ENCODE results near the gene ABCA1. TPM values are rescaled to one million over a fixed set of nuclear protein-coding genes. Genes with fewer than 3 reads are reported as not detected.
A peak's percentile ranks its signal among the peaks of the same experiment; 100 is the strongest.

Gene ABCA1
- total RNA-seq, 6 donors from 2014 or later: 27.6 to 194 (median 47.0) TPM

DNA sequence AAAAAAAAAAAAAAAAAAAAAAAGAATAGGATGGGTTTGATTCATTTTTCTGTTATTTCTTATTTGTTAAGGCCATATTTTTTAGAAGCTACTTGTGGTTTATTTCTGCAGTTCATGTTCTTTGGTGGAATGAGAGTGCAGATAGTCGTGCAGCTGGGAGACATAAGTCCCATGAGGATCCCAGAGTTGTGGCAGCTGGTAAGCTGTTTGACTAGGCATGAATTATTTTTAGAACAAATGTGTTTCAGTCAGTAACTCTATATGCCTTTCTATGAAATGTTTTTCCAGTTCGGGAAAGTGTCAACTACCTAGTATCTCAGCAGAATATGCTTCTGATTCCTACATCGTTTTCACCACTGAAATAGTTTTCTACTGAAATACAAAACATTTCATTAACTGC is 169.0 kb downstream of the ABCA1 start:
- H3K27ac ChIP-seq: no peak overlapping the region
- DNase-seq (no peak), ATAC-seq (ENCODE audit: low FRiP score in 2 of 2) (no peak)
- H3K36me3 ChIP-seq: peaks cover 0 to 37% (median 5%) of the 10 kb centered on the region in 4 donors
- TF ChIP-seq, protein P1, sequence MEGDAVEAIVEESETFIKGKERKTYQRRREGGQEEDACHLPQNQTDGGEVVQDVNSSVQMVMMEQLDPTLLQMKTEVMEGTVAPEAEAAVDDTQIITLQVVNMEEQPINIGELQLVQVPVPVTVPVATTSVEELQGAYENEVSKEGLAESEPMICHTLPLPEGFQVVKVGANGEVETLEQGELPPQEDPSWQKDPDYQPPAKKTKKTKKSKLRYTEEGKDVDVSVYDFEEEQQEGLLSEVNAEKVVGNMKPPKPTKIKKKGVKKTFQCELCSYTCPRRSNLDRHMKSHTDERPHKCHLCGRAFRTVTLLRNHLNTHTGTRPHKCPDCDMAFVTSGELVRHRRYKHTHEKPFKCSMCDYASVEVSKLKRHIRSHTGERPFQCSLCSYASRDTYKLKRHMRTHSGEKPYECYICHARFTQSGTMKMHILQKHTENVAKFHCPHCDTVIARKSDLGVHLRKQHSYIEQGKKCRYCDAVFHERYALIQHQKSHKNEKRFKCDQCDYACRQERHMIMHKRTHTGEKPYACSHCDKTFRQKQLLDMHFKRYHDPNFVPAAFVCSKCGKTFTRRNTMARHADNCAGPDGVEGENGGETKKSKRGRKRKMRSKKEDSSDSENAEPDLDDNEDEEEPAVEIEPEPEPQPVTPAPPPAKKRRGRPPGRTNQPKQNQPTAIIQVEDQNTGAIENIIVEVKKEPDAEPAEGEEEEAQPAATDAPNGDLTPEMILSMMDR (IDR thresholded peaks at IDR 0.05): no peak
- no peak for TF ChIP-seq POLR2A (IDR thresholded peaks at IDR 0.05)
- H3K4me3 ChIP-seq: no peak overlapping the region
- no peaks in the 10 kb centered on the region for H3K27me3 ChIP-seq
- WGBS, 2 donors: 72 to 73% methylated on average over 3 of the region's 3 CpGs
- H3K9me3 ChIP-seq: no peaks in the 10 kb centered on the region
- H3K4me1 ChIP-seq: peaks cover 0 to 4% (median 0%) of the 10 kb centered on the region in 4 donors

DNA sequence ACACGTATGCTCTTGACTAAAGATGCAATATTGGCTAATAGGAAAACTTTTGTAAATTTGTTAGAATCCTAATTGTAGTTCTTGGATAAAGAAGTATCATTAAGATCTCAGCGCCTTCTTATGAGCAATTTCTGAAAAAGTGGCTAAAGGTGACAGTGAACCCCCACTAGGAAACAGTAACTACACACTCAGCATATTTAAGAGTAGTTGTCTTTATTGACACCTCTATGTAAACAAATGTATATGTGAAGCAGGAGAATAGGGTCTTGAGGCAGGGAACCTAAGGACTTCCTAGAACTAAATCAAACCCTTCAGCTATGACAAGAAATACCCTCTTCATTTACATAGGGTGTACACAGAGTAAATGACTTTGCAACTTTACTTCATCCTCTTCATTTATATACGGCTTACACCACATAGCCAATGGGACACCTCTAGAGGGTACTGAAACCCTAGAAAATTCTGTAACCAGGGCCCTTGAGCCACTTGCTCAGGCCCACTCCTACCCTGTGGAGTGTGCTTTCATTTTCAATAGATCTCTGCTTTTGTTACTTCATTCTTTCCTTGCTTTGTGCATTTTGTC is 177.7 kb downstream of the ABCA1 start:
- Histone ChIP-seq H3K4me1 (peaks cover 9 to 23% (median 18%) of the 10 kb centered on the region in 4 donors), H3K36me3 (peaks cover 3 to 38% (median 11%) of the 10 kb centered on the region in 4 donors), H3K27me3 (no peaks in the 10 kb centered on the region), H3K27ac (no peak overlapping the region), H3K4me3 (no peak overlapping the region), H3K9me3 (no peaks in the 10 kb centered on the region)
- TF ChIP-seq, protein P1 (IDR thresholded peaks at IDR 0.05): no peak
- TF ChIP-seq EP300 (IDR thresholded peaks at IDR 0.05): no peak
- TF ChIP-seq POLR2AphosphoS5 (IDR thresholded peaks at IDR 0.05): no peak
- no peak for TF ChIP-seq POLR2A (IDR thresholded peaks at IDR 0.05)
- DNase-seq: no peak
- 75 to 82% methylated on average over 3 of the region's 3 CpGs for WGBS, 2 donors
- no peak for ATAC-seq (ENCODE audit: low FRiP score in 2 of 2)

DNA sequence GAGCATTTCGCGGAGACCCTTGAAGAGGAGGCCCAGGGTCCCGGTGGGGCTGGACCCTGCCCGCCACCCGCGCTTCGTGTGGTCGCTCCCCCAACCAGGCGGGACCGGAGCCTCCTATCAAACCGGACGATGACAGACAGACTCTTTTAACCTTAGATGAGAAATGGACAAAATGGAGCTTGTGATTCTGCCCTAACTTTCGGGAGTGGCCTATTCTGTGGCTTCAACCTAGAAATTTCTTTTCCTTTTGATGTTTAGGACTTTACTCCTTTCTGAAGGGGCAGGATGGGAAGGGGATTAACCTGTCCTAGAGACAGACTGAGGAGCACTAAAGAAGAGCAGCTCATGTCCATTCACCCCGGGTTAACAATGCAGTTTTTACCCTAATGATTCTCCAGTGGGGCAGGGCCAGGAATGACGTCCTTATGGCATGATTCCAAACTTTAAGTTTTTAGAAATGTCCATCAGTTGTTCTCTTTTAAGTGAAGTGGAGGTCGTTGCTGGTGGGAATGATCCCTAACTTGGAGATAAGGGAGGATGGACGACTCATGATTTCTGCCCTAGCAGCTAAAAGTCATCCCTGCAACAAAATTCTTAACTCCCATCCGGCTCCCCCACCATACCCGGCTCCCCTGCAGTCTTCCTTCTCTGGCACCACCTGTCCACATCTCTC is 179.5 kb downstream of the ABCA1 start:
- Histone ChIP-seq H3K27me3 (no peaks in the 10 kb centered on the region), H3K36me3 (peaks cover 0 to 22% (median 9%) of the 10 kb centered on the region in 4 donors), H3K4me3 (peak overlapping the region; percentile 63 to 96 (median 80)), H3K4me1 (peaks cover 9 to 23% (median 18%) of the 10 kb centered on the region in 4 donors), H3K9me3 (no peaks in the 10 kb centered on the region), H3K27ac (peak overlapping the region; percentile 94 to 97 (median 96))
- DNase-seq: no peak
- ATAC-seq (ENCODE audit: low FRiP score in 2 of 2): peak in 1 of 2 donors; percentile 38
- TF ChIP-seq EP300 (IDR thresholded peaks at IDR 0.05): no peak
- TF ChIP-seq, protein P1 (IDR thresholded peaks at IDR 0.05): no peak
- no peak for TF ChIP-seq POLR2AphosphoS5 (IDR thresholded peaks at IDR 0.05)
- 8 to 9% methylated on average over 17 to 19 of the region's 19 CpGs for WGBS, 2 donors

DNA sequence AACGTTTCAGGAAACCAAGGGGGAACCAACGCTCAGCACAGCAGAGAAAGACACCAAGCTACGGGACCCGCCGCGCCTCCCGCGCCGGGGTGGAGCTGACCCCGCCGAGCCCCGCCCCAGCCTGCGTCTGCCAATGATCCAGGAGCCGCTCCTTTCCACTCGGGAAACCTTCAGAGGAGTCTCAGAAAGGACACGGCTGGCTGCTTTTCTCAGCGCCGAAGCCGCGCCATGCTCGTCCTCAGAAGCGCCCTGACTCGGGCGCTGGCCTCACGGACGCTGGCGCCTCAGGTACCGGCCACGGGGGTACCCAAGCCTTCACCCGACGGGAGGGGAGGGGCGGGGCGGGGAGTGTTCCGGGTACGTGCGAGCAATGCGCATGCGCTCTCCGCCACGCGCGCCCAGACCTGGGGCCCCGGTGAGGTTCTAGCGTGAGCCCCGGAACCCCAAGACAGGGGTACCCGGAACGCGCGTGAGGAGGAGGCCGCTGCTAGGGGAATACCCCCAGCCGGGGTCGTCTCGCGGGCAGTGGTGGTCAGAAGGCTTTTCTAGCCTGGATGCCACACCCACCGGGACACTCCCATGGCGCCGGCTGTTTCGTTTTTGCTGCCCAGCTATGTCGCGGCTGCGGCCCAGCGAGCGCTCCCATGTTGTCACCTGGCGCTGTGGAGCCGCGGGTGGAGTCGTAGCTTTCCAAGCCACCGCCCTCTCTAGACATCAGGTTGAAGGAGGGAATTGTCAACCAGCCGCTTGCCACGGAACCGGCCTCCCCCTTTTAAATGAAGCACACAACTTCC is 180.2 kb downstream of the ABCA1 start, which contains the start of gene NIPSNAP3A:
NIPSNAP3A (plus strand) TSS at position 119 of the 794 bp plus-strand sequence; CDS start at position 229, 110 bp downstream.
- Histone ChIP-seq H3K4me1 (peaks cover 9 to 23% (median 18%) of the 10 kb centered on the region in 4 donors), H3K27me3 (no peaks in the 10 kb centered on the region), H3K27ac (peak within 1 kb of the TSS; percentile 94 to 97 (median 96)), H3K4me3 (peak within 1 kb of the TSS; percentile 63 to 96 (median 80)), H3K36me3 (peaks cover 0 to 15% (median 8%) of the 10 kb centered on the region in 4 donors), H3K9me3 (no peaks in the 10 kb centered on the region)
- DNase-seq (peak; percentile 91 to 97), ATAC-seq (ENCODE audit: low FRiP score in 2 of 2) (peak; percentile 97)
- TF ChIP-seq POLR2A (IDR thresholded peaks at IDR 0.05): peak in 3 of 4 donors; percentile 11 to 77 (median 75)
- TF ChIP-seq POLR2AphosphoS5 (IDR thresholded peaks at IDR 0.05): peak; percentile 35 to 46
- no peak for TF ChIP-seq EP300 (IDR thresholded peaks at IDR 0.05)
- TF ChIP-seq, protein P1 (IDR thresholded peaks at IDR 0.05): no peak
- WGBS, 2 donors: 0% methylated on average over 34 of the region's 71 CpGs; no CpG with 5 or more reads in 1 of the 2 donors

Measured in upper lobe of left lung (tissue), 6 donors.